Ishikawa (cell line): ENCODE measurements around the gene FNDC1.

Source experiments
- CEBPB ChIP-seq: IDR thresholded peaks from 2 replicates; pipeline ENCODE4 v1.6.1; 2012
- CREB1 ChIP-seq: IDR thresholded peaks from 2 replicates; pipeline ENCODE4 v1.6.1; 2012; ENCODE audit warnings: low read depth
- EGR1 ChIP-seq: IDR thresholded peaks from 2 replicates; pipeline ENCODE4 v1.6.1; 2012
- EP300 ChIP-seq: IDR thresholded peaks from 2 replicates; pipeline ENCODE4 v1.6.1; 2012; ENCODE audit warnings: borderline replicate concordance
- FOXM1 ChIP-seq: IDR thresholded peaks from 2 replicates; pipeline ENCODE4 v1.6.1; 2012; ENCODE audit warnings: low read depth, borderline replicate concordance
- MAX ChIP-seq: IDR thresholded peaks from 2 replicates; pipeline ENCODE4 v1.6.1; 2012
- NFIC ChIP-seq: IDR thresholded peaks from 2 replicates; pipeline ENCODE4 v1.6.1; 2012
- RAD21 ChIP-seq: IDR thresholded peaks from 2 replicates; pipeline ENCODE4 v1.6.1; 2012; ENCODE audit warnings: low read depth
- REST ChIP-seq: IDR thresholded peaks from 2 replicates; pipeline ENCODE4 v1.6.1; 2012; ENCODE audit warnings: low read depth, mild to moderate bottlenecking
- TAF1 ChIP-seq: IDR thresholded peaks from 2 replicates; pipeline ENCODE4 v1.6.1; 2012; ENCODE audit warnings: low read depth, mild to moderate bottlenecking
- TCF12 ChIP-seq: IDR thresholded peaks from 2 replicates; pipeline ENCODE4 v1.6.1; 2012; ENCODE audit warnings: low read depth
- TEAD4 ChIP-seq: IDR thresholded peaks from 2 replicates; pipeline ENCODE4 v1.6.1; 2012
- USF1 ChIP-seq: IDR thresholded peaks from 2 replicates; pipeline ENCODE4 v1.6.1; 2012
- YY1 ChIP-seq: IDR thresholded peaks from 2 replicates; pipeline ENCODE4 v1.6.1; 2012; ENCODE audit warnings: low read depth
- ZBTB7A ChIP-seq: IDR thresholded peaks from 2 replicates; pipeline ENCODE4 v1.6.1; 2012; ENCODE audit warnings: low read depth

The FNDC1 gene

GRCh38 chr6:159278626-159279025 is 109.4 kb downstream of the FNDC1 start:
- TF ChIP-seq YY1 (no peak), NFIC (no peak), CREB1 (no peak), TAF1 (no peak), EGR1 (no peak), TCF12 (no peak), ZBTB7A (no peak), USF1 (no peak), EP300 (no peak), MAX (no peak), RAD21 (no peak), FOXM1 (no peak), REST (no peak), TEAD4 (no peak), CEBPB (no peak)

GRCh38 chr6:159279790-159280277 is 110.6 kb downstream of the FNDC1 start:
- TF ChIP-seq CREB1 (no peak), TCF12 (no peak), REST (no peak), TEAD4 (no peak), YY1 (no peak), ZBTB7A (no peak), FOXM1 (no peak), CEBPB (no peak), MAX (no peak), TAF1 (no peak), EGR1 (no peak), USF1 (no peak), EP300 (no peak), NFIC (no peak)

GRCh38 chr6:159282421-159282820 is 113.2 kb downstream of the FNDC1 start:
- TF ChIP-seq YY1 (no peak), CEBPB (no peak)

- TF ChIP-seq EGR1 (no peak), FOXM1 (no peak), MAX (no peak), RAD21 (no peak)
Measured at GRCh38 chr6:159298840-159299239, 129.6 kb downstream of the FNDC1 start.

- no peak for TF ChIP-seq NFIC
- no peak for TF ChIP-seq USF1
- no peak for TF ChIP-seq EGR1
- TF ChIP-seq CEBPB = no peak
- no peak for TF ChIP-seq EP300
- TF ChIP-seq RAD21 = no peak
- TF ChIP-seq ZBTB7A = no peak
Measured at GRCh38 chr6:159299566-159299965, 130.4 kb downstream of the FNDC1 start.

GRCh38 chr6:159301277-159301676 is 132.1 kb downstream of the FNDC1 start:
- TF ChIP-seq TAF1 (no peak), USF1 (no peak), CEBPB (no peak)
